ENCODE results near the gene LRCH4. TPM values are rescaled to one million over a fixed set of nuclear protein-coding genes. Genes with fewer than 3 reads are reported as not detected.
A peak's percentile ranks its signal among the peaks of the same experiment; 100 is the strongest.

Gene LRCH4
- total RNA-seq, 1 experiment from 2014 or later: 4.6 TPM

DNA sequence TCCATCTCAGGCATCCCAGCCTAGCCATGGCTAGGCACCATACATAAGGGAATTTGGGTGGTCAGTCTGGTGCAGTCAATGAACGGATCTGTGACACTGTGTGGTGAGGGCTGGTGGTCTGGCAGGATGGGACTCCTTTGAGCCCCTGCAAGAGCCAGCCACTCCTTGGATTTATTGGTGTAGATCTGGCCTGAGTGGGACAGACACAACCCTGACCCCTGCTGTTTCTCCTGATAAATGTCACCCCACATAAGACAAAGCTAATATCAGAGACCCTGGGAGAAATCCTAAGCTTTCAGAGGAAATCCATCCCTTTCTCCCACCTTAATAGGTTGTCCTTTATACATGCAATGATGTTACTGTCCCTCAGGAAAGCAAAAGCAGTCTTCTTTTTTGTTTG, 2.5 kb upstream of the LRCH4 start:
- peak; percentile 63 for DNase-seq (ENCODE audit: low read depth, low spot score)
- in situ Hi-C loops (cut with HindIII; ENCODE audit: low pct_unique_long_range_greater_than_20kb, low sequenced_read_pairs): no loop called here

DNA sequence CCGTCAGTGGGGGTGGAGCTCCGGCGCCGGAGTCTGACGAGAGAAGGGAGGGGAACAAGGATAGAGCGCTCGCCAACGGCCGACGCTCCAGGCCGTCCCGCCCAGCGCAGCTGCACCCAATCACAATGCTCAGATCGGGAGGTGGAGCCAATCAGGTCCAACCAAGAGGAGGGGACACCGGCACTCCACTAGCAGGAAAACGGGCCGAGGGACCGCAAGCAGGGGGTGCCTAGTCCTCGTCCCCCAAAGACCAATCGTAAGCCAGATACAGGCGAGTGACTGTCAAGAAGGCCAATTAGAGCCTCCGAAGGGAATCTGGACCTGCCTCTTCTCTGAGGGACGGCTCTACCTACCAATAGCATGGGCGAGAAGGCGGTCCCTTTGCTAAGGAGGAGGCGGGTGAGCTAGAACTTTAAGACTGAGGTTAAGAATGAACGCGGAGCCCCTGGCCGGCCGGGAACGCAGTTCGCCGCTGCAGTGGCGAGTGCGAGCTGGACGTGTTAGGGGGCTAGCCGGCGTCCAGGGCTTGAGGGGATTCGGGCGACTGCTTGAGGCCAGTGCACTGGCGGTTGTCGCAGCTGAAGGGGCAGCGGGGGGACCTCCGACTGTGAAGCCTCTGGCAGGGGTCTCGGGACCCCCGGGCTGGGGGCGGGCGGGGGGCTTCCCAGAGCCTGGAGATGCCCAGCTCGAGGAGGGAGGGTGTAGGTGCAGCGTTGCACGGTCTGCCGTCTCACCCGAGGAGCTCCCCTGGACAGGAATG, 517 bp upstream of the LRCH4 start, which contains the start of gene FBXO24:
TSS of gene FBXO24 (plus strand) at position 63 of the 760 bp plus-strand sequence. CDS start at position 361, 298 bp downstream.
- in situ Hi-C loops (cut with HindIII; ENCODE audit: low pct_unique_long_range_greater_than_20kb, low sequenced_read_pairs): no loop called here
- DNase-seq (ENCODE audit: low read depth, low spot score): peak; percentile 100

GRCh38 chr7:100584683-100585510, 1.0 kb downstream of the LRCH4 start:
- in situ Hi-C loops (cut with HindIII; ENCODE audit: low pct_unique_long_range_greater_than_20kb, low sequenced_read_pairs): no loop called here
- no peak for DNase-seq (ENCODE audit: low read depth, low spot score)

- DNase-seq (ENCODE audit: low read depth, low spot score): no peak
- in situ Hi-C loops (cut with HindIII; ENCODE audit: low pct_unique_long_range_greater_than_20kb, low sequenced_read_pairs): no loop called here
Observed at GRCh38 chr7:100584054-100584682, 1.8 kb downstream of the LRCH4 start.

- DNase-seq (ENCODE audit: low read depth, low spot score): peak; percentile 58
- in situ Hi-C loops (cut with HindIII; ENCODE audit: low pct_unique_long_range_greater_than_20kb, low sequenced_read_pairs): no loop called here
Observed at GRCh38 chr7:100583132-100584053, 2.5 kb downstream of the LRCH4 start.

DNA sequence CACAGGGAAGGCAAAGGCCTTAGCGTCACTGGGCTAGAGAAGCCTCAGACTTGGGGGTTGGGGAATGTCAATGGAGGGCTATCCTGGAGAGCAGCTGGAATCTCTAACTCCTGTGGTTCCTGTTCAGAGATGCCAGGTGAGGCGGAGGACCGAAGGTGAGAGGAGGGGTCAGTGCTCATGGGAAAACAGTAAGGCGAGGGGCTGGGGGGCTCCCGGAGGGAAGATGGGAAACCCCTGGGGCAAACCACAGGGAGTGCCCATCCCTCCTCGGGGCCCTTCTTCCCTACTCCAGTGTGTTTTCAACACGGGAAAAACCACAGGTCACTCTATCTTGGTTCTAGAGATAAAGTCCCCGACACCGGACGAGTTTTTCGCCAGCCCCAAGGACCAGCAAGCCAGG, 3.3 kb downstream of the LRCH4 start:
- in situ Hi-C loops (cut with HindIII; ENCODE audit: low pct_unique_long_range_greater_than_20kb, low sequenced_read_pairs): no loop called here
- DNase-seq (ENCODE audit: low read depth, low spot score): no peak

DNA sequence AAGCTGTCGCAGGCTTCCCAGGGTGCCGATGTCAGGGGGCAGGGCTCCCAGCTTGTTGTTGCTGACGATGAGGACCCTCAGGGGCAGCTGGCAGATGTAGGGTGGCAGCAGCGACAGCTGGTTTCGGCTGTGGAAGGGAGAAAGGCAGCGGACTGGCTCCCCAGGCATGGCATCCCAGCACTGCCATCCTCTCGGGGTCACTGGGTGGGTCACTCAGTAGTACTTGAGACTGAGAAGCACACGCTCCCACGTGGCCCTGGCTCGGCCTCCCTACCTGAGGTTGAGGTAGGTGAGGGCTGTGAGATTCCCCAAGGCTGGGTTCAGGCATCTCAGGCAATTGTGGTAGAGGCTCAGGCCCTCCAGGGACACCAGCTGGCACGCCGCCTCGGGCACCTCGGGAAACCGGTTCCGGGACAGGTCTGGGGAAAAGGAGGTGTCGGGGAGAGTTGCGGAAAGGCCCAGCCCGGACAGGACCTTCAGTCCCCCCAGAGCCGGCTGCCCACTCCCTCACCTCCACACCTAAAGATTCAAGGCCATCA, 3.8 kb downstream of the LRCH4 start:
- in situ Hi-C loops (cut with HindIII; ENCODE audit: low pct_unique_long_range_greater_than_20kb, low sequenced_read_pairs): no loop called here
- DNase-seq (ENCODE audit: low read depth, low spot score): no peak

DNA sequence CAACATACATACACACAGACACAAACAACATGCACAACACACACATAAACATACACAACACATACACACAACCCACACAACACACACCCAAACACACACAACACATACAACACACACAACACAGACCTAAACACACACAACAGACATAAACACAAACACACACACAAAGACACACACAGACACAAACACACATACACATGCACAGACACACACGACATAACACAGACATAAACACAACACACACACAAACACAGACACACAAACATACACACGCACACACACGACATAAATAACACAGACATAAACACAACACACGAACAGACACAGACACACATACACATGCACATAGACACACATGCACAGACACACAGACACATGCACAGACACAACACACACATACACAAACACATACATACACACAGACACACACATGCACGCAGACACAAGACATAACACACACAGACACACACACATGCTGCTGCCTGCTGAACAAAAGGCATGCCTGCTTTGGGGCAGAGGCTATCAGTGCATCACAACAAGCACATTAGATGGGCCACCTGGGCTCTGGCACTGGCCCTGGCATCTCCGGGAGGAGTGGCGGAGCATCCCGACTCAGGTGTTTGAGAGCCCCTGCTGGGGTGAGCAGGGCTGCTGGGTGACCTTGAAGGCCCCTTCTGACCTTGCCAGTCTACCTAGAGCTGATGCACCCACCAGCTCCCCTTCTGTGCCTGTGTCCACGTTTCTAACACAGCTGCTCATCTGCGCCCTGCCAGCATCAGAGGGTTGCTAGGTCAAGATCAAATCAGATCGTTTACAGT, 5.3 kb downstream of the LRCH4 start:
- DNase-seq (ENCODE audit: low read depth, low spot score): no peak
- in situ Hi-C loops (cut with HindIII; ENCODE audit: low pct_unique_long_range_greater_than_20kb, low sequenced_read_pairs): no loop called here

GRCh38 chr7:100578246-100579183, 7.4 kb downstream of the LRCH4 start:
- in situ Hi-C loops (cut with HindIII; ENCODE audit: low pct_unique_long_range_greater_than_20kb, low sequenced_read_pairs): no loop called here
- no peak for DNase-seq (ENCODE audit: low read depth, low spot score)

DNA sequence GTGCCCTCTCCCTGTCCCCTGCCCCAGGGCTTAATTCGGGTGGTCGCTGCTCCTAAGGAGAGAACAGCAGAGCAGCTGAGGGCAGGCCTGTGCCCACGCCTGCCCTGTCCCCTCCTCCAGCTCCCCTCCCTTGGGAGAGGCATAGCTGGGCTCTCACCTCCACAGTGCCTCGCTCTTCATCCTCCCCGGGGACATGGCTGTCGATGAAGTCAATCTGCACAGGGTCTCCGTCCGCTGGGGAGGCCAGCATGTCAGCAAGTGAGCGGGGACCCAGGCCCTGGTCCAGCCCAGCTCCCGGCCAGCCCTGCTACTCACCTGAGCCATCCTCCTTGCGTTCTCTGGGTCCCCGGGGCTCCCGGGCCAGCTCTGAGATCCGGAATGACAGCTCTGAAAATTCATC, 8.4 kb downstream of the LRCH4 start:
- in situ Hi-C loops (cut with HindIII; ENCODE audit: low pct_unique_long_range_greater_than_20kb, low sequenced_read_pairs): no loop called here
- no peak for DNase-seq (ENCODE audit: low read depth, low spot score)

GRCh38 chr7:100577103-100577502, 8.8 kb downstream of the LRCH4 start:
- in situ Hi-C loops (cut with HindIII; ENCODE audit: low pct_unique_long_range_greater_than_20kb, low sequenced_read_pairs): no loop called here

GRCh38 chr7:100576384-100576993, 9.4 kb downstream of the LRCH4 start:
- in situ Hi-C loops (cut with HindIII; ENCODE audit: low pct_unique_long_range_greater_than_20kb, low sequenced_read_pairs): no loop called here
- no peak for DNase-seq (ENCODE audit: low read depth, low spot score)

More at GRCh38 chr7:100577103-100577502, 8.8 kb downstream of the LRCH4 start:
- DNase-seq (ENCODE audit: low read depth, low spot score): no peak

GRCh38 chr7:100575746-100576383, 10.1 kb downstream of the LRCH4 start:
- no peak for DNase-seq (ENCODE audit: low read depth, low spot score)
- in situ Hi-C loops (cut with HindIII; ENCODE audit: low pct_unique_long_range_greater_than_20kb, low sequenced_read_pairs): no loop called here

GRCh38 chr7:100575206-100575631, 10.7 kb downstream of the LRCH4 start:
- in situ Hi-C loops (cut with HindIII; ENCODE audit: low pct_unique_long_range_greater_than_20kb, low sequenced_read_pairs): no loop called here
- no peak for DNase-seq (ENCODE audit: low read depth, low spot score)
